Adrenal gland (tissue), 12 donors: ENCODE measurements around the gene CHPF2. TPM values are rescaled to one million over a fixed set of nuclear protein-coding genes. Genes with fewer than 3 reads are reported as not detected.

Experiments used
- DNase-seq, 7 donors: peaks; one replicate each; pipeline ENCODE4 v3.0.0-alpha.2; 2019 to 2020
- H3K27ac ChIP-seq, 5 donors: fragments of 200-600 bp; sonication (generic) in 4 of 5; 1 replicate in 3 of 5; 2 replicates in 2 of 5; pipeline versions ENCODE4 v1.5.1 to v1.8.0; 2016 to 2020; ENCODE audit warnings: mild to moderate bottlenecking in 1 of 5
- H3K27me3 ChIP-seq: fragments of 200-600 bp; 2 replicates; pipeline ENCODE4 v1.8.0; 2021
- H3K36me3 ChIP-seq, 2 donors: fragments of 200-600 bp; replicated peaks in 1 of 2; 1 replicate in 1 of 2; 2 replicates in 1 of 2; pipeline versions ENCODE4 v1.5.1 to v1.8.0; 2018 to 2022
- H3K4me1 ChIP-seq, 2 donors: fragments of 200-600 bp; replicated peaks in 1 of 2; 1 replicate in 1 of 2; 2 replicates in 1 of 2; pipeline versions ENCODE4 v1.5.1 to v1.8.0; 2018 to 2021
- H3K4me3 ChIP-seq, 4 donors: fragments of 200-600 bp; sonication (generic) in 3 of 4; one replicate each; pipeline ENCODE4 v1.5.1; 2016 to 2018
- H3K9me3 ChIP-seq, 3 donors: fragments of 200-600 bp; sonication (generic) in 1 of 3; replicated peaks in 1 of 3; 1 replicate in 2 of 3; 2 replicates in 1 of 3; pipeline versions ENCODE4 v1.5.1 to v1.8.0; 2016 to 2021
- CTCF ChIP-seq, 6 experiments: fragments of 450-650 bp in 4 of 6; fragments of 200-600 bp in 2 of 6; sonication (generic) in 1 of 6; IDR thresholded peaks; 1 replicate in 5 of 6; 2 replicates in 1 of 6; pipeline versions ENCODE4 v1.5.1 to v1.8.0; 2016 to 2021; ENCODE audit warnings: antibody characterized with exemption in 6 of 6, mild to moderate bottlenecking in 2 of 6, moderate library complexity in 1 of 6
- POLR2A ChIP-seq, 2 donors: fragments of 450-650 bp; IDR thresholded peaks; one replicate each; pipeline ENCODE4 v1.6.1; 2017; ENCODE audit warnings: antibody characterized with exemption in 2 of 2, mild to moderate bottlenecking in 2 of 2, moderate library complexity in 1 of 2
- WGBS, 4 donors: extraction: QIAGEN DNeasy Blood & Tissue Kit in 2 of 4; methylation state at CpG; one replicate each; pipeline versions ENCODE4 v1.1.5 to v1.1.7; 2013 to 2017; 5-methylcytosine and 5-hydroxymethylcytosine counted together
- intact Hi-C, 2 donors: fragments of 100-400 bp; cut with DNase I; formaldehyde crosslinking; loops; one replicate each; pipeline versions ENCODE4 v1.14.1 to v1.15.0; 2022 to 2023
- polyA plus RNA-seq, 3 donors: library from polyadenylated mRNA; stranded (reverse); fragments of 200-250 nt in 2 of 3; fragments of 350-450 nt in 1 of 3; fragmentation: Illumina TruSeq in 1 of 3; extraction: RNeasy Lipid Tissue Mini Kit (QIAGEN cat#74804) in 1 of 3; gene quantifications; one replicate each; pipeline ENCODE4 v1.2.3, GENCODE V29; 2013 to 2014
- total RNA-seq, 9 donors: library from RNA; depleted of rRNA in 4 of 9; stranded (reverse); fragments of >200 nt in 4 of 9; fragments of 120-200 nt in 1 of 9; fragmentation: NEBNext Ultra II Directional in 1 of 9; extraction: Animal tissue kit (Norgen Biotek cat#: 25700) in 1 of 9; gene quantifications; one replicate each; pipeline versions ENCODE4 v1.1.0 to v1.2.4, GENCODE V29; 2013 to 2023
- donor health status: healthy with polysubstance abuse.
- donor health status: Bipolar disorder and iron deficiency.
- donor health status: DM: yes; HTN: yes; CAD: no.
- donor health status: DM: no; HTN: no; CAD: no.
- donor health status: DM: no; HTN: no; CAD: no.
- donor health status: DM: yes; HTN: yes; CAD: no.

The CHPF2 gene
- total and polyA plus RNA-seq, 12 donors = 15.8 to 87.8 (median 60.6) TPM

- intact Hi-C loops = no loop called here
Observed at GRCh38 chr7:151195616-151196450, 36.5 kb upstream of the CHPF2 start.

GRCh38 chr7:151197932-151198331 lies 34.4 kb upstream of the CHPF2 start:
- Histone ChIP-seq H3K36me3 (no peaks in the 10 kb centered on the region), H3K4me1 (no peaks in the 10 kb centered on the region), H3K9me3 (no peaks in the 10 kb centered on the region), H3K27ac (no peak overlapping the region), H3K4me3 (no peak overlapping the region), H3K27me3 (no peaks in the 10 kb centered on the region)
- TF ChIP-seq CTCF (IDR thresholded peaks at IDR 0.05) = no peak
- TF ChIP-seq POLR2A (IDR thresholded peaks at IDR 0.05) = no peak
- no peak for DNase-seq
- intact Hi-C loops = no loop called here

More at GRCh38 chr7:151195616-151196450, 36.5 kb upstream of the CHPF2 start:
- Histone ChIP-seq H3K4me3 (no peak overlapping the region), H3K36me3 (no peaks in the 10 kb centered on the region), H3K27ac (no peak overlapping the region), H3K4me1 (no peaks in the 10 kb centered on the region), H3K9me3 (no peaks in the 10 kb centered on the region), H3K27me3 (no peaks in the 10 kb centered on the region)
- no peak for DNase-seq
- 47 to 61% (median 52%) methylated on average over 18 to 19 of the region's 19 CpGs for WGBS, 4 donors
- no peak for TF ChIP-seq POLR2A (IDR thresholded peaks at IDR 0.05)
- no peak for TF ChIP-seq CTCF (IDR thresholded peaks at IDR 0.05)

- H3K9me3 ChIP-seq = no peaks in the 10 kb centered on the region
- 47 to 75% (median 61%) methylated on average over 20 to 30 of the region's 30 CpGs for WGBS, 4 donors
- TF ChIP-seq CTCF (IDR thresholded peaks at IDR 0.05) (no peak), POLR2A (IDR thresholded peaks at IDR 0.05) (no peak)
- H3K4me1 ChIP-seq = no peaks in the 10 kb centered on the region
- intact Hi-C loops = no loop called here
- no peak overlapping the region for H3K4me3 ChIP-seq
- no peaks in the 10 kb centered on the region for H3K27me3 ChIP-seq
- no peak overlapping the region for H3K27ac ChIP-seq
- H3K36me3 ChIP-seq = no peaks in the 10 kb centered on the region
- no peak for DNase-seq
Observed at GRCh38 chr7:151198945-151199848, 33.1 kb upstream of the CHPF2 start.

- Histone ChIP-seq H3K36me3 (no peaks in the 10 kb centered on the region), H3K27me3 (no peaks in the 10 kb centered on the region), H3K4me3 (no peak overlapping the region), H3K9me3 (no peaks in the 10 kb centered on the region), H3K27ac (no peak overlapping the region), H3K4me1 (no peaks in the 10 kb centered on the region)
- TF ChIP-seq POLR2A (IDR thresholded peaks at IDR 0.05) (no peak), CTCF (IDR thresholded peaks at IDR 0.05) (no peak)
- intact Hi-C loops = no loop called here
- 79 to 88% (median 82%) methylated on average over 3 of the region's 3 CpGs for WGBS, 4 donors
- DNase-seq = no peak
Observed at GRCh38 chr7:151201344-151201743, 30.9 kb upstream of the CHPF2 start.
